NCI-H774 (cell line): Measurements from ENCODE around the gene AKR7A2.
"Not testable (repeated sequence)": the region's sequence is repeated elsewhere in the genome, so short reads cannot be mapped to it uniquely, and the experiment has no call there.

Experiments
- DNase-seq: peaks from one replicate; lab custom pipeline; 2025; lab: John Stamatoyannopoulos, UW

Gene AKR7A2

GRCh38 chr1:19260211-19261138 lies 51.5 kb downstream of the AKR7A2 start:
- peak; percentile 59 for DNase-seq

DNA sequence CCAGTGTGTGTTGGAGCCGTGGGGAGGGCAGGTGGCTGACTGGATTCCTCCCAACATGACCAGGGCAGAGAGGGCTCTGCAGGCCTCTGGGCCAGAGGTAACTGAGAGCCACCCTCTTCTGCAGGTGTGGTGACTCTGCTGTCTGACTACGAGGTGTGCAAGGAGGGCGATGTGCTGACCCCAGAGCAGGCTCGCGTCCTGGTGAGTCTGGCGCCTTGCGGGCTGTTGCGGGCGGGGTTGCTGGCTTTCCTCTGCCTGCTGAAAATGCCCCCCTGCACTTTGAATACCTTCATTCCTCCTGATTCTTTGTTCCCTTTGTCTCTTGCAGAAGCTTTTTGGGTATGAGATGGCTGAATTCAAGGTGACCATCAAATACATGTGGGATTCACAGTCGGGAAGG lies 53.6 kb downstream of the AKR7A2 start:
- no peak for DNase-seq

GRCh38 chr1:19257178-19257914 lies 54.6 kb downstream of the AKR7A2 start:
- no peak for DNase-seq

GRCh38 chr1:19256301-19256700 lies 55.6 kb downstream of the AKR7A2 start:
- not testable (repeated sequence) for DNase-seq

DNA sequence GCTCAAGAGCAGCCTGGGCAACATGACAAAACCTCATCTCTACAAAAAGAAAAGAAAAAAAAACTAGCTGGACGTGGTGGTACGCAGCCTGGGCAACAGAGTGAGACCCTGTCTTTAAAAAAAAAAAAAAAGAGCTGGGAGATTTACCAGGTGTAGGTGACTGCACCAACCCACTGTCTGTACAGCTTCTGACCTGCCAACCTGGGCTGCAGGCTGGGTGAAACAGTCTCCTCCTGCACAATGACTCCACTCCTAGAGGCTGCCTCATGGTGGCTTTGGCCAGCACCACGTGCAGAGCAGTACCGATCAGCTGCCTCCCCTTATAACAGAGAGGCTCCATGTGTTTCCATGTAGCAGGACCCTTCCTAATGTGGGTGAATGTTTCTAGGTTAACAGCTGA lies 56.7 kb downstream of the AKR7A2 start:
- DNase-seq = no peak

DNA sequence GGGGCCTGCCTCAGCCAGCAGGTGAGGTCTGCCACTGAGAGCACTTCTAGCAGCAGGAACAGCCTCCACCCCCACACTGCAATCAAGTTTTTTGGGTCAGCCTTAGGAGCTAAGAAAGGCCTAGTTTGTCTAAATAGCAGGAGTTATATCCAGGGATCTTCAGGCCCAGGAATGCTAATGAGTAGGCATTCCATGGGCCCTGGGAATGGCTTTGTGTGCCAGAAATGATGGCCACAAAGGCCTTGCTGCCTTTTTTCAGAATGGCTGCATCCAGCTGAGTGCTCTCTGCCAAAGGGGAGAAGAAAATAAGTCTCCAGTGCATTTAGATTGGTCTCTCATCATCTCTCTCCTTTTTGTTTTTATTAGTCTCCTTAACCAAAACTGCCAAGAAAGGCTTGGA lies 57.5 kb downstream of the AKR7A2 start:
- DNase-seq = no peak
